SH-SY5Y (cell line): ENCODE data around the gene IL1RAPL2.

Experiments used
- GATA2 ChIP-seq: IDR thresholded peaks from 2 replicates; pipeline ENCODE4 v1.6.1; 2011; ENCODE audit warnings: mild to moderate bottlenecking, low read depth, low read length
- GATA3 ChIP-seq: IDR thresholded peaks from 2 replicates; pipeline ENCODE4 v1.6.1; 2011; ENCODE audit warnings: low read depth, mild to moderate bottlenecking, low read length, moderate library complexity

IL1RAPL2 gene

GRCh38 chrX:105117621-105118020, 551.6 kb downstream of the IL1RAPL2 start:
- TF ChIP-seq GATA3 = no peak
- TF ChIP-seq GATA2 = no peak

- no peak for TF ChIP-seq GATA2
- no peak for TF ChIP-seq GATA3
These were observed 554.5 kb downstream of the IL1RAPL2 start for GRCh38 chrX:105120463-105120862.

GRCh38 chrX:105121186-105121585, 555.2 kb downstream of the IL1RAPL2 start:
- TF ChIP-seq GATA2 (no peak), GATA3 (no peak)

GRCh38 chrX:105126201-105126600, 560.2 kb downstream of the IL1RAPL2 start:
- TF ChIP-seq GATA2 (no peak), GATA3 (no peak)

- no peak for TF ChIP-seq GATA3
- TF ChIP-seq GATA2 = no peak
These were observed 568.3 kb downstream of the IL1RAPL2 start for GRCh38 chrX:105134273-105134672.

- TF ChIP-seq GATA2 = no peak
- TF ChIP-seq GATA3 = no peak
These were observed 570.8 kb downstream of the IL1RAPL2 start for GRCh38 chrX:105136786-105137185.

GRCh38 chrX:105150036-105150435, 584.0 kb downstream of the IL1RAPL2 start:
- no peak for TF ChIP-seq GATA3
- TF ChIP-seq GATA2 = no peak

- TF ChIP-seq GATA2 (no peak), GATA3 (no peak)
These were observed 584.6 kb downstream of the IL1RAPL2 start for GRCh38 chrX:105150557-105150956.

GRCh38 chrX:105167233-105167632, 601.2 kb downstream of the IL1RAPL2 start:
- no peak for TF ChIP-seq GATA2
- TF ChIP-seq GATA3 = no peak

GRCh38 chrX:105168577-105168976, 602.6 kb downstream of the IL1RAPL2 start:
- TF ChIP-seq GATA2 = no peak
- no peak for TF ChIP-seq GATA3

GRCh38 chrX:105173071-105173470, 607.1 kb downstream of the IL1RAPL2 start:
- TF ChIP-seq GATA2 = no peak
- no peak for TF ChIP-seq GATA3

GRCh38 chrX:105179644-105180043, 613.6 kb downstream of the IL1RAPL2 start:
- no peak for TF ChIP-seq GATA3

GRCh38 chrX:105189093-105189492, 623.1 kb downstream of the IL1RAPL2 start:
- TF ChIP-seq GATA3 (no peak), GATA2 (no peak)

GRCh38 chrX:105190252-105190853, 624.4 kb downstream of the IL1RAPL2 start:
- TF ChIP-seq GATA2 (no peak), GATA3 (no peak)

GRCh38 chrX:105191878-105192277, 625.9 kb downstream of the IL1RAPL2 start:
- TF ChIP-seq GATA3 (no peak), GATA2 (no peak)

GRCh38 chrX:105209406-105209805, 643.4 kb downstream of the IL1RAPL2 start:
- no peak for TF ChIP-seq GATA2
- TF ChIP-seq GATA3 = no peak

GRCh38 chrX:105210258-105210657, 644.3 kb downstream of the IL1RAPL2 start:
- TF ChIP-seq GATA3 = no peak
- TF ChIP-seq GATA2 = no peak
